Progenitor cell of endocrine pancreas (in vitro differentiated cells): ENCODE results near the gene LDAF1. TPM values are rescaled to one million over a fixed set of nuclear protein-coding genes. Genes with fewer than 3 reads are reported as not detected.
"Not testable (repeated sequence)": the region's sequence is repeated elsewhere in the genome, so short reads cannot be mapped to it uniquely, and the experiment has no call there.

Experiments
- DNase-seq: peaks from one replicate; pipeline ENCODE4 v3.0.0; 2021; ENCODE audit warnings: low spot score; ENCODE audit not compliant: unreplicated experiment
- H3K27ac Mint-ChIP-seq: 2 replicates; pipeline ENCODE4 v1.8.0; 2021; ENCODE audit warnings: mild to moderate bottlenecking, moderate library complexity, mixed read lengths
- H3K27me3 Mint-ChIP-seq: 2 replicates; pipeline ENCODE4 v1.8.0; 2021; ENCODE audit warnings: mixed read lengths
- H3K36me3 Mint-ChIP-seq: 2 replicates; pipeline ENCODE4 v1.8.0; 2022; ENCODE audit warnings: mixed read lengths; ENCODE audit not compliant: insufficient read depth
- H3K4me1 Mint-ChIP-seq: 2 replicates; pipeline ENCODE4 v1.8.0; 2021; ENCODE audit warnings: low read depth, mixed read lengths
- H3K4me3 Mint-ChIP-seq: 2 replicates; pipeline ENCODE4 v1.8.0; 2021; ENCODE audit warnings: low read depth, mild to moderate bottlenecking, moderate library complexity, mixed read lengths
- H3K9me3 Mint-ChIP-seq: 2 replicates; pipeline ENCODE4 v1.8.0; 2021; ENCODE audit warnings: low read depth, mixed read lengths
- total RNA-seq: library from RNA; stranded (reverse); gene quantifications from 2 replicates; pipeline ENCODE4 v1.2.1, GENCODE V29; 2021
- TF ChIP-seq, protein P1 (sequence below): fragments of 200-600 bp; sonication (generic); IDR thresholded peaks from one replicate; pipeline ENCODE4 v1.5.0; 2021; ENCODE audit warnings: antibody characterized with exemption, mild to moderate bottlenecking; ENCODE audit not compliant: unreplicated experiment

LDAF1 gene
- total RNA-seq, 1 donor from 2014 or later = 20.0 TPM

DNA sequence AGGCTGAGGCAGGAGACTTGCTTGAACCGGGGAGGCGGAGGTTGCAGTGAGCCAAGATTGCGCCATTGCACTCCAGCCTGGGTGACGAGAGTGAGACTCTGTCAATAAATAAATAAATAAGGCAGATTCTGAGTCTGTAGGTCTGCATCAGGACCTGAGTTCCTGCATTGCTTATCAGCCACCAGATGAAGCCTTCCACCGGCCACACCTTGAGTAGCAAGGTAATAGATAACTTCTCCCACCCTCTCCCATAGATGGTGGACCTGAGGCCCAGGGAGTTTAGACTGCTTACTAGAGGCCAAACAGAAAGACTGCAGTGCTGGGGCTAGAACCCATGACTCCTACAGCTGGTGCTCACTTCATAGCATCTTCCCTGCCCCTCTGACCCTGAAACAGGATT is 30.8 kb downstream of the LDAF1 start:
- no peak for DNase-seq
- Mint-ChIP-seq H3K4me1 (no peaks in the 10 kb centered on the region), H3K27ac (no peak overlapping the region), H3K9me3 (no peaks in the 10 kb centered on the region), H3K4me3 (no peak overlapping the region), H3K36me3 (no peaks in the 10 kb centered on the region), H3K27me3 (no peaks in the 10 kb centered on the region)
- TF ChIP-seq, protein P1, sequence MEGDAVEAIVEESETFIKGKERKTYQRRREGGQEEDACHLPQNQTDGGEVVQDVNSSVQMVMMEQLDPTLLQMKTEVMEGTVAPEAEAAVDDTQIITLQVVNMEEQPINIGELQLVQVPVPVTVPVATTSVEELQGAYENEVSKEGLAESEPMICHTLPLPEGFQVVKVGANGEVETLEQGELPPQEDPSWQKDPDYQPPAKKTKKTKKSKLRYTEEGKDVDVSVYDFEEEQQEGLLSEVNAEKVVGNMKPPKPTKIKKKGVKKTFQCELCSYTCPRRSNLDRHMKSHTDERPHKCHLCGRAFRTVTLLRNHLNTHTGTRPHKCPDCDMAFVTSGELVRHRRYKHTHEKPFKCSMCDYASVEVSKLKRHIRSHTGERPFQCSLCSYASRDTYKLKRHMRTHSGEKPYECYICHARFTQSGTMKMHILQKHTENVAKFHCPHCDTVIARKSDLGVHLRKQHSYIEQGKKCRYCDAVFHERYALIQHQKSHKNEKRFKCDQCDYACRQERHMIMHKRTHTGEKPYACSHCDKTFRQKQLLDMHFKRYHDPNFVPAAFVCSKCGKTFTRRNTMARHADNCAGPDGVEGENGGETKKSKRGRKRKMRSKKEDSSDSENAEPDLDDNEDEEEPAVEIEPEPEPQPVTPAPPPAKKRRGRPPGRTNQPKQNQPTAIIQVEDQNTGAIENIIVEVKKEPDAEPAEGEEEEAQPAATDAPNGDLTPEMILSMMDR = no peak

DNA sequence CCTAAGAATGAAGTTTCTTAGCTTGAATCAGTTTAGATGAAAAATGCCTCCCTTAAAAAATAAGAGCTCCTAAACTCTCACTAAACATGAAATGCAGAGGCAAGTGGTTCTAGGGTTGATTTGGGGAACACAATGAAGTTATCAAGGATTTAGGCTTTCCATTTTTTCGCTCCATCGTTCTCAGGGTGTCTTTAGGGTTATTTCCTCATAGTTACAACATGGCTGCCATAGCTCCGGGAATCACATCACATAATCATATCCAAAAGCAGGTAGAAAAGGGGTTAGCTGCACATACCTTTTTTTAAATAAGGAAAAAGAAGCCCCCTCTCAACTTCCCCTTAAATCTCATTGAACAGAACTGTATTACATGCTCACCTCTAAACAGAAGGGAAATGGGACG is 31.5 kb downstream of the LDAF1 start:
- TF ChIP-seq, protein P1 = no peak
- Mint-ChIP-seq H3K27ac (no peak overlapping the region), H3K4me3 (no peak overlapping the region)

DNA sequence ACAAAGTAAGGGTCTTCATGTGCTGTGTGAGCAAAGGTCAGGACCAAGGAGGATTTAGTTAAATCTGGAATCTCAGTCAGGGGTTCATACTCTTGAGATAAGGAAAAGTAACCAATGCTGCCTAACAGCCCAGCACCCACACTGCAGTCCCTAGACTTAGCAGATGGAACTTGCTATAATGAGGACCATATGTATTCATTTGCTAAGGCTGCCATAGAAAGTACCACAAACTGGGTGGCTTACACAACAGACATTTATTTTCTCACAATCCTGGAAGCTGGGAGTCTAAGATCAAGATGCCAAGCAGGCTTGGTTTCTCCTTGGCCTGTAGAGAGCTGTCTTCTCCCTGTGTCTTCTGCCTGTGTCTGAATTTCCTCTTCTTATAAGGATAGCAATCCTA is 32.1 kb downstream of the LDAF1 start:
- H3K4me1 Mint-ChIP-seq = no peaks in the 10 kb centered on the region
- TF ChIP-seq, protein P1 = no peak
- H3K27ac Mint-ChIP-seq = no peak overlapping the region
- H3K27me3 Mint-ChIP-seq = no peaks in the 10 kb centered on the region
- no peak for DNase-seq
- no peak overlapping the region for H3K4me3 Mint-ChIP-seq
- no peaks in the 10 kb centered on the region for H3K36me3 Mint-ChIP-seq
- H3K9me3 Mint-ChIP-seq = no peaks in the 10 kb centered on the region

More for the DNA sequence above, 31.5 kb downstream of the LDAF1 start:
- Mint-ChIP-seq H3K27me3 (no peaks in the 10 kb centered on the region), H3K9me3 (no peaks in the 10 kb centered on the region), H3K36me3 (no peaks in the 10 kb centered on the region), H3K4me1 (no peaks in the 10 kb centered on the region)
- DNase-seq = no peak

DNA sequence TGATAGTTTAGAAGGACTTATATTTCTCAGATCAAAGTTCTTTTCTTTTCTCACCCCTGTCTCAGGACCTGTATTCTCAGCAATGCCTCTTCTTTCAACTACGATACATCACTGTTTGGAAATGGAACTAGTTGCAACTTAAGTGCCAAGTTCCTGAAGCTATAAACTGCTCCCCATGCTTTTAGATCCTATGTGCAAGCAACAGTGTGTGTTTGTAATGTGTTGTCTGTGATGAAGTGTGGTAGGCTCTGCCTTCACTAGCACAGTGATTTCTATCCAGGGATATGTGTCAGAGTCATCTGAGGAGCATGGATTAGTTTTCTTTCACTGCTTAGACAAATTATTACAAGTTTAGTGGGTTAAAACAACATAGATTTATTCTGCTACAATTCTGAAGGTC is 34.5 kb downstream of the LDAF1 start:
- H3K27me3 Mint-ChIP-seq = no peaks in the 10 kb centered on the region
- no peaks in the 10 kb centered on the region for H3K36me3 Mint-ChIP-seq
- TF ChIP-seq, protein P1 = no peak
- no peak overlapping the region for H3K27ac Mint-ChIP-seq
- no peaks in the 10 kb centered on the region for H3K9me3 Mint-ChIP-seq
- DNase-seq = no peak
- no peak overlapping the region for H3K4me3 Mint-ChIP-seq
- H3K4me1 Mint-ChIP-seq = no peaks in the 10 kb centered on the region

DNA sequence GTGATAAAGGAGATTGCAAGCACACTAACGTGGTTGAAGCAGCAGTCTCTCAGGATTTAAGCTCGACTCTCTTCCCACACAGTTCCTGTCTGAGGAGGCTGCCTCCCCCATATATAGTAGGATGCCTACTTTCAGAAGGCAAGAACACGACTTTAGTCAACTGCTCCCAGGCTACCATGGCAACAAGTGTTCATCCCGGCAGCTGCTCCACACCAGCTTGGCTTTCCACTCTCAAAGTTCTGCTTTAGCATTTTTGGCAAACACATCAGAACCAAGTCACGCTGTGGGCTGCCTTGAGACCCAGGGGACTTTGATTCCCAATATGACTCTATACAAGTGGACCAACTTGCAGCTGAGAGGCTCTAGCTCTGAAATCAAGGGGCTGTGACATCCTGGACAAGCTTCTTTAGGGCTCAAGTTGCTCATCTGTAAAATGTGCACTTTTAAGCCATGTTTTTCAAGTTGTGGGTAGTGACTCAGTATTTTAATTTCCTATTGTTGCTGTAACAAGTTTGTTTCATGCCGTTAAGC is 36.4 kb downstream of the LDAF1 start:
- DNase-seq = no peak
- H3K4me3 Mint-ChIP-seq = no peak overlapping the region
- H3K4me1 Mint-ChIP-seq = no peaks in the 10 kb centered on the region
- no peaks in the 10 kb centered on the region for H3K9me3 Mint-ChIP-seq
- no peaks in the 10 kb centered on the region for H3K36me3 Mint-ChIP-seq
- no peak overlapping the region for H3K27ac Mint-ChIP-seq
- no peaks in the 10 kb centered on the region for H3K27me3 Mint-ChIP-seq
- TF ChIP-seq, protein P1 = no peak

DNA sequence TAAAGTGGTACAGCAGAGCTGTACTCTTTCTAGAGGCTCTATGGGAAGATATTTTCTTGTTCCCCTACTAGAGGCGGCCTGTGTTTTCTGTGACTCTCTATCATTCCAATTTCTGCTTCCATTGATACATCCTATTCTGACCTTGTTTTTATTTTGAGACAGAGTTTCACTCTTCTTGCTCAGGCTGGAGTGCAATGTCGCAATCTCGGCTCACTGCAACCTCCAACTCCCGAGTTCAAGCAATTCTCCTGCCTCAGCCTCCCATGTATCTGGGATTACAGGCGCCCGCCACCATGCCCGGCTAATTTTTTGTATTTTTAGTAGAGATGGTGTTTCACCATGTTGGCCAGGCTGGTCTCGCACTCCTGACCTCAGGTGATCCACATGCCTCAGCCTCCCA is 36.9 kb downstream of the LDAF1 start:
- H3K27ac Mint-ChIP-seq, H3K4me3 Mint-ChIP-seq, H3K36me3 Mint-ChIP-seq, H3K27me3 Mint-ChIP-seq, DNase-seq, H3K9me3 Mint-ChIP-seq, H3K4me1 Mint-ChIP-seq: not testable (repeated sequence)
